Ovary (tissue), 9 donors: ENCODE measurements around the gene ST7. TPM values are rescaled to one million over a fixed set of nuclear protein-coding genes. Genes with fewer than 3 reads are reported as not detected.

Source experiments
- DNase-seq, 5 donors: peaks; one replicate each; pipeline ENCODE4 v3.0.0-alpha.2; 2019 to 2020
- H3K27ac ChIP-seq, 2 donors: fragments of 200-600 bp; one replicate each; pipeline versions ENCODE4 v1.5.1 to v1.8.0; 2019 to 2022
- H3K27me3 ChIP-seq: fragments of 200-600 bp; one replicate; pipeline ENCODE4 v1.8.0; 2022
- H3K36me3 ChIP-seq: fragments of 200-600 bp; sonication (generic); one replicate; pipeline ENCODE4 v1.5.1; 2019
- H3K4me1 ChIP-seq: one replicate; pipeline ENCODE4 v1.8.1; 2013; ENCODE audit warnings: mild to moderate bottlenecking, moderate library complexity; ENCODE audit not compliant: insufficient read depth
- H3K4me3 ChIP-seq: fragments of 200-600 bp; sonication (generic); one replicate; pipeline ENCODE4 v1.5.1; 2017
- H3K9me3 ChIP-seq, 2 donors: fragments of 200-600 bp in 1 of 2; sonication (generic) in 1 of 2; one replicate each; pipeline versions ENCODE4 v1.5.1 to v1.8.1; 2013 to 2019; ENCODE audit warnings: mild to moderate bottlenecking in 1 of 2, moderate library complexity in 1 of 2
- EP300 ChIP-seq: sonication (generic); formaldehyde crosslinking; IDR thresholded peaks from one replicate; pipeline ENCODE4 v1.6.1; 2017; ENCODE audit warnings: antibody characterized with exemption
- POLR2A ChIP-seq: fragments of 450-650 bp; IDR thresholded peaks from one replicate; pipeline ENCODE4 v1.6.1; 2017; ENCODE audit warnings: antibody characterized with exemption, mild to moderate bottlenecking, moderate library complexity
- WGBS, 3 donors: extraction: QIAGEN DNeasy Blood & Tissue Kit in 1 of 3; methylation state at CpG; one replicate each; pipeline versions ENCODE4 v1.1.5 to v1.1.7; 2013 to 2017; 5-methylcytosine and 5-hydroxymethylcytosine counted together
- intact Hi-C, 4 donors: fragments of 100-400 bp; cut with DNase I; formaldehyde crosslinking; loops; one replicate each; pipeline versions ENCODE4 v1.11.0 to v1.15.1; 2022 to 2023
- polyA plus RNA-seq, 2 donors: library from polyadenylated mRNA; stranded (reverse); fragments of 200-250 nt in 1 of 2; fragments of 350-450 nt in 1 of 2; fragmentation: Illumina TruSeq in 1 of 2; extraction: RNeasy Lipid Tissue Mini Kit (QIAGEN cat#74804) in 1 of 2; gene quantifications; one replicate each; pipeline ENCODE4 v1.2.3, GENCODE V29; 2013 to 2014
- total RNA-seq, 7 donors: library from RNA; depleted of rRNA in 2 of 7; stranded (reverse); fragments of >200 nt in 2 of 7; fragmentation: NEBNext Ultra II Directional in 3 of 7; extraction: Animal tissue kit (Norgen Biotek cat#: 25700) in 3 of 7; gene quantifications; one replicate each; pipeline versions ENCODE4 v1.1.0 to v1.2.4, GENCODE V29; 2016 to 2023
- TF ChIP-seq, protein P1 (sequence below), 3 donors: fragments of 450-650 bp in 2 of 3; fragments of 200-600 bp in 1 of 3; IDR thresholded peaks; one replicate each; pipeline versions ENCODE4 v1.5.1 to v1.8.0; 2016 to 2022; ENCODE audit warnings: antibody characterized with exemption in 3 of 3, mild to moderate bottlenecking in 1 of 3
- donor health status: DM: no; HTN: no; CAD: no; lungs with moderate emphysema.
- donor health status: DM: no; HTN: no; CAD: no.
- donor health status: Bipolar disorder and iron deficiency.
- donor health status: DM: yes; HTN: yes; CAD: no.
- donor health status: DM: no; HTN: no; CAD: no.
- donor health status: DM: yes; HTN: yes; CAD: no.

The ST7 gene
- total and polyA plus RNA-seq, 9 donors: 14.1 to 37.7 (median 18.8) TPM

DNA sequence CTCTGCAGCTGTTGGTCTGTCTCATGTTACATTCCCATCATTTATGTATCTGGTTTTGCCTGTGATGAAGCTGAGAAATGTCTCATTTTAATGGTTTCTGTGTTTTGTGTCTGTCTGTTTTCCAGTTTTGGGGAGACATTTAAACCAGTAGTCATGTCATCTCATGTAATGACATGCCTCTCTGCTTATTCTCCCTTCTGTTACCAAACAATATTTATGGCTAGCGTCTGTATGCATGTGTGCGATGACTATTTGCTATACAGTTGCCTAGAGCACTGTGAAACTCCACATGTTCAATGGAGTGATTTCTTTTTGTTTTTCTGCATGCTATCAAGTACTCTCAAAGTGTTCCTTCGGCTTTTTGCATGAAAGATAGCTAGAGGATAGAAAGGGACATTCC, 132.0 kb downstream of the ST7 start:
- 39 to 62% (median 45%) methylated on average over 3 of the region's 3 CpGs for WGBS, 3 donors
- Histone ChIP-seq H3K36me3 (no peaks in the 10 kb centered on the region), H3K9me3 (no peaks in the 10 kb centered on the region), H3K4me3 (no peak overlapping the region), H3K27me3 (no peaks in the 10 kb centered on the region), H3K27ac (no peak overlapping the region), H3K4me1 (peaks cover 1% of the 10 kb centered on the region)
- no peak for TF ChIP-seq POLR2A
- TF ChIP-seq, protein P1, sequence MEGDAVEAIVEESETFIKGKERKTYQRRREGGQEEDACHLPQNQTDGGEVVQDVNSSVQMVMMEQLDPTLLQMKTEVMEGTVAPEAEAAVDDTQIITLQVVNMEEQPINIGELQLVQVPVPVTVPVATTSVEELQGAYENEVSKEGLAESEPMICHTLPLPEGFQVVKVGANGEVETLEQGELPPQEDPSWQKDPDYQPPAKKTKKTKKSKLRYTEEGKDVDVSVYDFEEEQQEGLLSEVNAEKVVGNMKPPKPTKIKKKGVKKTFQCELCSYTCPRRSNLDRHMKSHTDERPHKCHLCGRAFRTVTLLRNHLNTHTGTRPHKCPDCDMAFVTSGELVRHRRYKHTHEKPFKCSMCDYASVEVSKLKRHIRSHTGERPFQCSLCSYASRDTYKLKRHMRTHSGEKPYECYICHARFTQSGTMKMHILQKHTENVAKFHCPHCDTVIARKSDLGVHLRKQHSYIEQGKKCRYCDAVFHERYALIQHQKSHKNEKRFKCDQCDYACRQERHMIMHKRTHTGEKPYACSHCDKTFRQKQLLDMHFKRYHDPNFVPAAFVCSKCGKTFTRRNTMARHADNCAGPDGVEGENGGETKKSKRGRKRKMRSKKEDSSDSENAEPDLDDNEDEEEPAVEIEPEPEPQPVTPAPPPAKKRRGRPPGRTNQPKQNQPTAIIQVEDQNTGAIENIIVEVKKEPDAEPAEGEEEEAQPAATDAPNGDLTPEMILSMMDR (IDR thresholded peaks at IDR 0.05): no peak
- no peak for TF ChIP-seq EP300
- intact Hi-C loops: no loop called here
- DNase-seq: no peak

DNA sequence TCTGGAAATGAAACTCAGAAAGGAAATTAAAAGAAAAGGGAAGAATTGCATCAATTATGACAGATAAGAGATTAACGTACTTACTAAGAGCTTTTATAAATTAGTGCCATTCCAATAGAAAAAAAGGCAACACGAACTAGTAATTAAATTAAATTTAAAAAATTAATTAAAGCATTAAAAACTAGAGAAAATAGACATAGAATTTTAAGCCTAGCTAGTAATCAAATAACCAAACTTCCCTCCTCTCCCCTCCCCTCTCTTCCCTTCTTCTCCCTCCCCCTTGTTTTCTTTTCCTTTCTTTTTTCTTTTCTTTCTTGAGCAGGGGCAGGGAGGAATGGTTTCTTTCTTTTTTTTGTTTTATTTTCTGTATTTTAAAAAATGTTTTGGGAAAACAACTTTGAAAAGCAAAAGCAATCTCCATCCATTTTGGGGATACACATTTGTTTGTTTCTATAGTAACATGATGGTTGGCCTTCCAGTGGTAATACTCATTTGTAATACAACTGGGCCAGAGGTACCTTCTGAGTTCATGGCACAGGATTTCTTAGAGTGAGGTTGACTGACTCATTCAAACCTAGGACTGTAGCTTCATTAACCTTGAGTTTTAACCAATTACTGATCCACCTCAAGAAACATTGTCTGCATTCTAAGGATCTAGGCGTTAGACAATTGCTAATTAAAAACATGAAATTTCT, 132.6 kb downstream of the ST7 start:
- WGBS, 3 donors: 53 to 64% (median 62%) methylated on average over 3 of the region's 3 CpGs
- TF ChIP-seq POLR2A (no peak), EP300 (no peak)
- TF ChIP-seq, protein P1 (IDR thresholded peaks at IDR 0.05): no peak

DNA sequence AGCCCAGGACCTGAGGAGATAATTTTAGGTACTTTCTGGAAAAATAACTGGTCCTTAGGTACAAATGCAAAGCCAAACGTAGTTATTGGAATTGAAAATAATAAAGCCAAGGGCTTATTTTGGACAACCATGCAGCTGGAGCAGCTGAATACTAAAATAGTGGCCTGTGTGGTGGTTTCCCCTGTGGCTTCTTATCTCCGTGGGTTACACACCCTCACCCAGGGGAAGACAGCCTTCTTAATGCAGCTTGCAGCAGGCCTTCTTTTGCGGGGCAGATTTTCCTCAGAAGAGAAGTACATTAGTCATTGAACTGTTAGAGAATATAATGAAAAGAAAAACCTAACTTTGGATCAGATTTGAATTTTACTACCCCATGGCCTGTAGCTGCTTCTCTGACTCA, 133.5 kb downstream of the ST7 start:
- Histone ChIP-seq H3K4me1 (peaks cover 1% of the 10 kb centered on the region), H3K4me3 (no peak overlapping the region), H3K9me3 (no peaks in the 10 kb centered on the region), H3K27me3 (no peaks in the 10 kb centered on the region), H3K36me3 (no peaks in the 10 kb centered on the region), H3K27ac (no peak overlapping the region)
- WGBS, 3 donors: 50 to 78% (median 61%) methylated on average over 3 of the region's 3 CpGs
- TF ChIP-seq, protein P1 (IDR thresholded peaks at IDR 0.05): no peak
- TF ChIP-seq EP300: no peak
- TF ChIP-seq POLR2A: no peak
- no peak for DNase-seq
- intact Hi-C loops: no loop called here

More for the DNA sequence above, 132.6 kb downstream of the ST7 start:
- Histone ChIP-seq H3K4me3 (no peak overlapping the region), H3K36me3 (no peaks in the 10 kb centered on the region), H3K27ac (no peak overlapping the region), H3K27me3 (no peaks in the 10 kb centered on the region), H3K4me1 (peaks cover 1% of the 10 kb centered on the region), H3K9me3 (no peaks in the 10 kb centered on the region)
- intact Hi-C loops: no loop called here
- DNase-seq: no peak

DNA sequence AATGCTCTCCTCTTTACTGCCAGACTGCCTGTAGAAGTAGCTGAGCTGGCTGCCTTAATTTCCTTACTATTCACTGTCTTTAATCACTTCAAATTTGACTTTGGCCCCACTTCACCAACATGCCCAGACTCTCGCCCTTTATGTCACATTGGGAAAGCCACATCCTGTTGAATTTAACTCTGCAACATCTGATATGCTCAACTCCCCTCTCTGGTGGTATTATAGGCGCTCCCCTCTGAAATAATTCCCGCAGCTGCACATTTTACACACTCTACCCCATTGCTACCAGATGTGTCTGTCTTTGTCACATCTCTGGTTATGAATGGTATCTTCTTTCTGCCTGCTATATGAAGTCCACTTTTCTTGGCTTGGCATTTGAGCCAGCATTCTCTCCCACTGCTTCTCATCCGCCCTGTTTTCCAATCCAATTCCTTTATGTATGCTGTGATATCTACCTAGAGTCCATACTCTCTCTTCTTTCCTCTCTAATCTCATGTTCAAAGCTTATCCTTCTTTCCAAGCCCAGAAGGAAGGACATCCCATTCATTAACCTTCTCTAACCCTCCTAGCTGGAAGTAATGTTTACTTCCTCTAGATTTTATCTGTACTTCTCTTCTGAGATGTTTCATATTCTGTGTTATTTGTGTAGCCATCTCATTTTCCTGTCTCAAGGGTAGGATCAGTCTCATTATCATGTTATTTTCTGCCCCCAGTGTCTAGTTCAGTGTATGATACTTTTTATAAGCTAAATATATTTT, 134.5 kb downstream of the ST7 start:
- intact Hi-C loops: no loop called here
- no peak overlapping the region for H3K27ac ChIP-seq
- no peaks in the 10 kb centered on the region for H3K4me1 ChIP-seq
- no peaks in the 10 kb centered on the region for H3K9me3 ChIP-seq
- no peak for DNase-seq
- no peaks in the 10 kb centered on the region for H3K36me3 ChIP-seq
- WGBS, 3 donors: 94 to 97% (median 96%) methylated on average over 4 of the region's 4 CpGs
- no peaks in the 10 kb centered on the region for H3K27me3 ChIP-seq
- TF ChIP-seq, protein P1 (IDR thresholded peaks at IDR 0.05): no peak
- TF ChIP-seq EP300 (no peak), POLR2A (no peak)
- H3K4me3 ChIP-seq: no peak overlapping the region
